22Rv1 (cell line): Measurements from ENCODE around the gene C4orf50.

Source experiments
- H3K27ac ChIP-seq: fragments of 450-650 bp; 2 replicates; pipeline ENCODE4 v1.5.1; 2017
- CTCF ChIP-seq: fragments of 450-650 bp; IDR thresholded peaks from 2 replicates; pipeline ENCODE4 v1.5.1; 2017; ENCODE audit warnings: mild to moderate bottlenecking
- ZFX ChIP-seq: fragments of 450-650 bp; IDR thresholded peaks from 2 replicates; pipeline ENCODE4 v1.6.1; 2017; ENCODE audit warnings: antibody characterized with exemption, borderline replicate concordance

Gene C4orf50

GRCh38 chr4:5976921-5977320, 41.3 kb downstream of the C4orf50 start:
- no peak overlapping the region for H3K27ac ChIP-seq
- TF ChIP-seq CTCF (no peak), ZFX (no peak)

GRCh38 chr4:5976431-5976830, 41.8 kb downstream of the C4orf50 start:
- H3K27ac ChIP-seq, result no peak overlapping the region
- no peak for TF ChIP-seq ZFX
- no peak for TF ChIP-seq CTCF

- no peak for TF ChIP-seq CTCF
- TF ChIP-seq ZFX, result no peak
- no peak overlapping the region for H3K27ac ChIP-seq
These were observed 43.9 kb downstream of the C4orf50 start for GRCh38 chr4:5974321-5974720.

DNA sequence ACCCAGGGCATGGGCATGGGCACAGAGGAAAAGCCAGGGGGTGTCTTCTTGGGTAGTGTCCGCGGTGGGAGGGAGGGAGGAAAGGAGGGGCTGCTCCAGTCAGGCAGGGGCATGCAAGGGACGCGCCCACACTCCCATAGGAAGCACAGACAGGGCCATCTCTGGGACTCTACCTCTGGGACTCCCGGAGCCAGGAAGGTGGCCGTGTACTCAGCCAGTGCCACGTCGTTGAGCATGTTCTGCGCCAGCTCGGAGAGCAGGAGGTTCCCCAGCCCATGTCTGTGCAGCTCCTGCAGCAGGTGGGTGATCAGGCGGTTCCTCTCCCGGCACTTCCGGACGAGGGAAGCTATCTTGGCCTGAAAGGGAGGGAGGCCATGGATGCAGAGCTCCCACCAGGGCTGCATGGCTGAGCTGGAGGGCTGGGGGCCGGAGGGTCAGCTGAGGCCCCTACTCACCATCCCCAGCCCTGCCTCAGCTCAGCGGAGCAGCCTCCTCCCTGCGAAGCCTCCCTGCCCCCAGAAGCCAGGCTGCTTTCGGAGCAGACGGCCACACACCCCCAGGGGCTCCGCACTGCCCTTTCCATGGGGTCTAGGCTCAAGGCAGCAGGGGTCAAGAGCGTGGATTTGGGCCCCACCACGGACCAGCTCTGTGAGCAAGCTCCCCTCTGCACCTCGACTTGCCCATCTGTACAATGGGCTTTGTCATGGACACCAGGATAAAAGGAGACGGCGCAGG, 44.6 kb downstream of the C4orf50 start:
- TF ChIP-seq CTCF (no peak), ZFX (no peak)
- H3K27ac ChIP-seq, result no peak overlapping the region

- TF ChIP-seq ZFX, result no peak
- no peak for TF ChIP-seq CTCF
- H3K27ac ChIP-seq, result no peak overlapping the region
These were observed 45.2 kb downstream of the C4orf50 start for GRCh38 chr4:5973033-5973432.

- no peak overlapping the region for H3K27ac ChIP-seq
- TF ChIP-seq CTCF, result no peak
- no peak for TF ChIP-seq ZFX
These were observed 45.7 kb downstream of the C4orf50 start for GRCh38 chr4:5972571-5972970.

DNA sequence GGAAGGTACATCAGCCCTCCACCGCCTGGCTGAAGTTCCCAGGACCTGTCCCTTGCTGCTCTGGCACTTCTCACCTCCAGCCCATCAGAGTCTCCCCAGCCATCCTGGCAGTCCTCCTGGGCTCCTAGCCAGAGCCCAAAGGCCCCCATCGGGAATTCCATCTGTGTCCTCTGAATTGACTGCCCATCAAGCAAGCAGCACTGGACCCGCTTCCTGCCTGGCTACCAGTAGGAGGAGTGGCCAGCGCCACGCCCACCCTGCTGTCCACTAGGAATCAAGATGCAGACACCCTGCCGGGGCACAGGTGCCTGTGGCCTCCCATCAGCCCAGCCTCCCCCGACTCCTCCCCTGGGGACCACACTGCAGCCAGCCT, 47.2 kb downstream of the C4orf50 start:
- TF ChIP-seq ZFX (no peak), CTCF (no peak)
- H3K27ac ChIP-seq, result no peak overlapping the region
